Measurements from ENCODE around the gene CAVIN2. TPM values are rescaled to one million over a fixed set of nuclear protein-coding genes. Genes with fewer than 3 reads are reported as not detected.
A peak's percentile ranks its signal among the peaks of the same experiment; 100 is the strongest.

Gene CAVIN2
- total RNA-seq, 3 donors from 2014 or later = 30.7 to 71.4 (median 31.3) TPM

- H3K4me1 ChIP-seq = peaks cover 0 to 15% of the 10 kb centered on the region in 2 donors
- H3K27me3 ChIP-seq = no peaks in the 10 kb centered on the region
- no peak for TF ChIP-seq CTCF (IDR thresholded peaks at IDR 0.05)
- no peak for TF ChIP-seq POLR2A (IDR thresholded peaks at IDR 0.05)
- no peak for TF ChIP-seq POLR2AphosphoS5 (IDR thresholded peaks at IDR 0.05)
- no peaks in the 10 kb centered on the region for H3K9me3 ChIP-seq
- intact Hi-C loops (cut with DNase I; ENCODE audit: low total_unique reads) = no loop called here
- H3K4me3 ChIP-seq = no peak overlapping the region
- no peaks in the 10 kb centered on the region for H3K36me3 ChIP-seq
- H3K27ac ChIP-seq = peak overlapping the region; percentile 81 to 84
- DNase-seq (ENCODE audit: low spot score in 2 of 2) = no peak
Observed at GRCh38 chr2:191866195-191866594, 19.3 kb upstream of the CAVIN2 start.

DNA sequence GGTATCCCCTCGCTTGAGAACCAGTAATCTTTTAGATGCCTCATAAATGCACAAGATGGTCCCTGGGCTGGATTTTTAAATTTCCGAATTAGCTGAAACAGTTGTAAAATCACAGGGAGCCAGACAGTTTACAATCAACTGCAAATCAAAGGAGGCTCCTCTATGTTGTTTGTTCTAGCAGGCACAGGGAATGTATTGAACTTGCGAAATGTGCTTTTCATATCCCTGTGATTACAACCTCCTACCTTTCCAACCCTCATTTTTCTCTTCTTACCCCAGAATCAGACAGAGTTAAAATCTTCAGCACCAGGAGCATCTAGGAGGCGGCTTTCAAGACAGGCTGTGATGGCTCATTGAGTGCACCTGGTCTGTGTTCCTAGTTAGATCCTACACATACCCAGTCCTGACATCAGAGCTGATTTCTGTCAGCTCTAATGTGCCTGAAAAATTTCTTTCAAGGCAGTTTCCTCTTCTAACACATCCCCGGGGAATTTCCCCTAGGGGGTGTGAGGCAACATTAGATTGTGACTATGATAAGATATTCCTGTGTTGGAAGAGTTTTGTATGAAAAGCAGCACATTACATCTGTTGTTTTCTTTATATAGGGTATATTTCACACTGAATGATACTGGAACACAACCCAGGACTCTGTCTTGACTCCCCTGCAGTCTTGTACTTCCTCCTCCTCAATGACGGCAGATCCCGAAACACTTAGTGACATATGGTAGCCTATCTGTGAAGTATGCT lies 17.9 kb upstream of the CAVIN2 start:
- H3K36me3 ChIP-seq = no peaks in the 10 kb centered on the region
- intact Hi-C loops (cut with DNase I; ENCODE audit: low total_unique reads) = no loop called here
- H3K27me3 ChIP-seq = no peaks in the 10 kb centered on the region
- no peak overlapping the region for H3K4me3 ChIP-seq
- H3K9me3 ChIP-seq = no peaks in the 10 kb centered on the region
- TF ChIP-seq CTCF (IDR thresholded peaks at IDR 0.05) (no peak), POLR2A (IDR thresholded peaks at IDR 0.05) (no peak), POLR2AphosphoS5 (IDR thresholded peaks at IDR 0.05) (no peak)
- H3K4me1 ChIP-seq = peaks cover 0 to 15% of the 10 kb centered on the region in 2 donors
- DNase-seq (ENCODE audit: low spot score in 2 of 2) = no peak
- peak overlapping the region; percentile 46 to 48 for H3K27ac ChIP-seq

DNA sequence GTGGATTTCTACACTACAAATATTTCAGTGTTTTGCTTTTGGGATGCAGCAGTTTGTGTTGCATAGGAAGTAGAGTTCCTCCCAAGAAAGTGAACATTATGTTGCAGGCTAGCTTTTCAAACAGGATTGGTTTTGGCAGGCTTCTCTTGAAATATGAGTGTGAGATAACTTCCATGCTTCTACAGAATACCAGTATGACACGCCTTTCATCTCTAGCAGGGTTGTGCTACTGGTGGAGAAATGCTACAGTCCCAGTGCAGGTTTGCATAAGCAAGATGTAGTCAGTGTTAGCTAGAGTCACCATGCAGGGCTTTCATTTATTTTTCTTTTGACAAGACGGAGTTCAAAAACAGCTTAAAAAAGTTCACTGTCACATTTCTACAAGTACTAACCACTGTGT lies 17.1 kb upstream of the CAVIN2 start:
- no peak for DNase-seq (ENCODE audit: low spot score in 2 of 2)
- TF ChIP-seq POLR2AphosphoS5 (IDR thresholded peaks at IDR 0.05) (no peak), POLR2A (IDR thresholded peaks at IDR 0.05) (no peak), CTCF (IDR thresholded peaks at IDR 0.05) (no peak)
- Histone ChIP-seq H3K9me3 (no peaks in the 10 kb centered on the region), H3K4me3 (no peak overlapping the region), H3K27me3 (no peaks in the 10 kb centered on the region), H3K27ac (no peak overlapping the region), H3K4me1 (peaks cover 0 to 15% of the 10 kb centered on the region in 2 donors), H3K36me3 (no peaks in the 10 kb centered on the region)
- intact Hi-C loops (cut with DNase I; ENCODE audit: low total_unique reads) = no loop called here

DNA sequence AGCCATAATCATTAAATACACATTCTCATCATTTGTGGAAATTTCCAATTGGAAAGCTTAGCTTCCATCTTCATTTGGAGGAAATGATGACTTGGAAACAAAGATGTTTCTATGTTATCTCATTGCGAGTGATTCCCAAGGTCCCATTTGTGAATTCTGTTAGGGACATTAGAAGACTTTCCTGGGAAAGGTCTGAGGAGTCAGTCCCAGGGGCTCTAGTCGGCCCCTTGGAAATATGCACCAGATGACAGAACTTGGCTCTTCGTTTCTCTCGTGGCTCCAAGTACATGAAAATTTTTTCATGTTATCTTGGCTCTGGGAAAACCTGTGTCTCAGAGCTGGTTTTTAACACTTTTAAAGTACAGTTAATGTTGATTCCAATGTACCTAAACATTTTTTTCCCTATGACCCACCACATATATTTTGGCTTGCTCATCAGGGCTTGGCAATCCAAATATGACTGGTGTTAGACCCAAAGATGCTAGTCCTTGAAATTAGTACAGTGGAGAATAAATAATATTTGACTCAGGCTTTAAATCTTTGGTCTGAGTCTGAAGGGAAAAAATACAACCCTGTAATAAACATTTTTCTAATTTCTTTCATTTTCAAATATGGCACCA lies 15.4 kb upstream of the CAVIN2 start:
- peaks cover 0 to 15% of the 10 kb centered on the region in 2 donors for H3K4me1 ChIP-seq

More for the DNA sequence above, 15.4 kb upstream of the CAVIN2 start:
- Histone ChIP-seq H3K36me3 (no peaks in the 10 kb centered on the region), H3K27ac (no peak overlapping the region), H3K9me3 (no peaks in the 10 kb centered on the region), H3K4me3 (no peak overlapping the region), H3K27me3 (no peaks in the 10 kb centered on the region)
- DNase-seq (ENCODE audit: low spot score in 2 of 2) = no peak
- intact Hi-C loops (cut with DNase I; ENCODE audit: low total_unique reads) = no loop called here
- TF ChIP-seq POLR2A (IDR thresholded peaks at IDR 0.05) (no peak), CTCF (IDR thresholded peaks at IDR 0.05) (no peak), POLR2AphosphoS5 (IDR thresholded peaks at IDR 0.05) (no peak)
